Esophagus mucosa (tissue), 1 donor: ENCODE results near the gene IGFL4. TPM values are rescaled to one million over a fixed set of nuclear protein-coding genes. Genes with fewer than 3 reads are reported as not detected.

ENCODE experiments used
- ATAC-seq: fragments of 200-7000 bp; cut with Tn5 transposase; one replicate; pipeline ENCODE4 v1.9.1; 2020
- total RNA-seq: library from RNA; stranded (reverse); gene quantifications from one replicate; pipeline ENCODE4 v1.2.4, GENCODE V29; 2023
- donor health status: DM: yes; HTN: yes; CAD: no.

The IGFL4 gene
- total RNA-seq, 1 donor from 2014 or later: 0.24 TPM

DNA sequence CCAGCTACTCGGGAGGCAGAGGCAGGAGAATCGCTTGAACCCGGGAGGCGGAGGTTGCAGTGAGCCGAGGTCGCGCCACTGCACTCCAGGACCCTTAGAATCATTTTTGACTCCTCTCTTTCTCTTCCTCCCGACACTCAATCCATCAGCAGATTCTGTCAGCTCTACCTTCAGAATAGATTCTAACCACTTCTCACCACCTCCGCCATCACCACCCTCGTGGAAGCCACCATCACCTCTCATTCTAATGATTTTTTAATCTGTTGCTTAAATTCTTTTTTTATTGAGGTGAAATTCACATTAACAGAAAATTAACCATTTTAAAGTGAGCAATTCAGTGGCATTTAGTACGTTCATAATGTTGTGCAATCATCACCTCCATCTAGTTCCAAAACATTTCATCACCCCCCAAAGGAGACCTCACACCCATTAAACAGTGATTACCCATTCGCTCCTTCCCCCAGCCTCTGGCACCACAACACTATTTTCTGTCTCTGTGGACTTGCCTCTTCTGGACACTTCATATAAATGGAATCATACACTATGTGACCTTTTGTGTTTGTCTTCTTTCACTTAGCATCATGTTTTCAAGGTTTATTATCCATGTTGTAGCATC, 50.6 kb downstream of the IGFL4 start:
- ATAC-seq: no peak

Other genes starting within 250 kb of the IGFL4 start
- 17.4 TPM for gene DMWD, start 248.2 kb downstream of the IGFL4 start, total RNA-seq
- gene RSPH6A, start 225.7 kb downstream of the IGFL4 start, total RNA-seq: 0.12 TPM
- gene SYMPK, start 177.9 kb downstream of the IGFL4 start, total RNA-seq: 42.9 TPM
- not detected for gene FOXA3, start 176.7 kb downstream of the IGFL4 start, total RNA-seq
- 10.0 TPM for gene IRF2BP1, start 154.9 kb downstream of the IGFL4 start, total RNA-seq
- 3.7 TPM for gene MYPOP, start 138.4 kb downstream of the IGFL4 start, total RNA-seq
- gene NANOS2, start 126.2 kb downstream of the IGFL4 start, total RNA-seq: not detected
- gene NOVA2, start 67.1 kb downstream of the IGFL4 start, total RNA-seq: 0.40 TPM
- 9.1 TPM for gene CCDC61, start 45.5 kb downstream of the IGFL4 start, total RNA-seq
- not detected for gene PGLYRP1, start 17.9 kb downstream of the IGFL4 start, total RNA-seq
- not detected for gene IGFL3, start 83.7 kb upstream of the IGFL4 start, total RNA-seq
- gene IGFL2, start 107.2 kb upstream of the IGFL4 start, total RNA-seq: 2.3 TPM
- 20.2 TPM for gene IGFL1, start 188.7 kb upstream of the IGFL4 start, total RNA-seq